IMR-90 (cell line): ENCODE measurements around the gene POLA2. TPM values are rescaled to one million over a fixed set of nuclear protein-coding genes. Genes with fewer than 3 reads are reported as not detected.
"Not testable (repeated sequence)": the region's sequence is repeated elsewhere in the genome, so short reads cannot be mapped to it uniquely, and the experiment has no call there.

Experiments
- ATAC-seq: fragments of 200-7000 bp; cut with Tn5 transposase; 2 replicates; pipeline ENCODE4 v1.9.1; 2020; ENCODE audit warnings: low read depth, mild to moderate bottlenecking, moderate library complexity
- BruUV-seq: library from RNA; stranded (reverse); fragments of 400-500 nt; replicated peaks from 2 replicates; lab custom pipeline; 2021; lab: Mats Ljungman, UMichigan
- CTCF ChIA-PET: fragments of 300-600 bp; formaldehyde crosslinking; extraction: SDS; loops from one replicate; lab custom pipeline; 2021; ENCODE audit warnings: antibody characterized with exemption; lab: Yijun Ruan, JAX
- POLR2A ChIA-PET: fragments of 300-600 bp; sonication (Branson Sonifier 250); formaldehyde crosslinking; loops from one replicate; lab custom pipeline; 2022; ENCODE audit warnings: antibody characterized with exemption; ENCODE audit not compliant: unreplicated experiment; lab: Charles Lee
- DNase-seq: peaks from one replicate; pipeline ENCODE4 v3.0.0; 2013
- H2AFZ ChIP-seq: replicated peaks from 2 replicates; pipeline ENCODE3; 2013; ENCODE audit warnings: low read length, mild to moderate bottlenecking; ENCODE audit not compliant: poor library complexity
- H2AK5ac ChIP-seq: 2 replicates; pipeline ENCODE4 v1.6.1; 2013; ENCODE audit warnings: low read depth, low read length, inconsistent platforms
- H2AK9ac ChIP-seq: replicated peaks from 2 replicates; pipeline ENCODE3; 2013; ENCODE audit warnings: mild to moderate bottlenecking, low read depth, low read length, moderate library complexity; ENCODE audit not compliant: poor library complexity
- H2BK120ac ChIP-seq: 2 replicates; pipeline ENCODE4 v1.6.1; 2013; ENCODE audit warnings: low read depth, low read length, inconsistent platforms
- H2BK15ac ChIP-seq: 3 replicates; pipeline ENCODE4 v1.6.1; 2013; ENCODE audit warnings: low read depth, low read length, inconsistent platforms
- H2BK20ac ChIP-seq: 2 replicates; pipeline ENCODE4 v1.6.1; 2013; ENCODE audit warnings: low read depth, mild to moderate bottlenecking, inconsistent platforms, low read length, moderate library complexity
- H2BK5ac ChIP-seq: 2 replicates; pipeline ENCODE4 v1.6.1; 2013; ENCODE audit warnings: mild to moderate bottlenecking, low read depth, low read length, inconsistent platforms; ENCODE audit not compliant: poor library complexity, severe bottlenecking
- H3K14ac ChIP-seq: replicated peaks from 2 replicates; pipeline ENCODE4 v1.6.1; 2013; ENCODE audit warnings: low read depth, low read length, inconsistent platforms
- H3K18ac ChIP-seq: 2 replicates; pipeline ENCODE4 v1.6.1; 2013; ENCODE audit warnings: low read depth, low read length, control low read depth
- H3K23ac ChIP-seq: 2 replicates; pipeline ENCODE4 v1.6.1; 2013; ENCODE audit warnings: low read depth, low read length, inconsistent platforms
- H3K27ac ChIP-seq: 2 replicates; pipeline ENCODE4 v1.5.1; 2013; ENCODE audit warnings: mild to moderate bottlenecking, control low read depth, low read length; ENCODE audit not compliant: insufficient read depth
- H3K27me3 ChIP-seq: 2 replicates; pipeline ENCODE4 v1.6.1; 2013; ENCODE audit warnings: low read length; ENCODE audit not compliant: control insufficient read depth, insufficient read depth
- H3K36me3 ChIP-seq: 2 replicates; pipeline ENCODE4 v1.6.1; 2013; ENCODE audit warnings: low read length, mixed read lengths; ENCODE audit not compliant: control insufficient read depth, insufficient read depth
- H3K4ac ChIP-seq: 2 replicates; pipeline ENCODE4 v1.6.1; 2013; ENCODE audit warnings: low read depth, low read length, inconsistent platforms
- H3K4me1 ChIP-seq: 2 replicates; pipeline ENCODE4 v1.6.1; 2013; ENCODE audit warnings: low read length, mixed read lengths; ENCODE audit not compliant: control insufficient read depth, insufficient read depth
- H3K4me2 ChIP-seq: 2 replicates; pipeline ENCODE4 v1.6.1; 2013; ENCODE audit warnings: low read depth, mild to moderate bottlenecking, control low read depth, low read length, moderate library complexity
- H3K4me3 ChIP-seq: 2 replicates; pipeline ENCODE4 v1.5.1; 2013; ENCODE audit warnings: low read depth, mild to moderate bottlenecking, control low read depth, low read length, moderate library complexity; ENCODE audit not compliant: insufficient read depth
- H3K56ac ChIP-seq: 2 replicates; pipeline ENCODE4 v1.6.1; 2013; ENCODE audit warnings: low read length, inconsistent platforms; ENCODE audit not compliant: insufficient read depth; ENCODE audit errors: extremely low read depth
- H3K79me1 ChIP-seq, 2 experiments: 2 replicates each; pipeline ENCODE4 v1.6.1; 2013; ENCODE audit warnings: low read length in 2 of 2, inconsistent platforms in 1 of 2, low read depth in 1 of 2
- H3K9ac ChIP-seq: 2 replicates; pipeline ENCODE4 v1.6.1; 2013; ENCODE audit warnings: low read depth, low read length, control low read depth
- H3K9me1 ChIP-seq: 2 replicates; pipeline ENCODE4 v1.6.1; 2013; ENCODE audit warnings: low read length, inconsistent platforms; ENCODE audit not compliant: insufficient read depth
- H3K9me3 ChIP-seq: 2 replicates; pipeline ENCODE4 v1.6.1; 2013; ENCODE audit warnings: low read length; ENCODE audit not compliant: control insufficient read depth, insufficient read depth
- H4K20me1 ChIP-seq: 2 replicates; pipeline ENCODE4 v1.6.1; 2013; ENCODE audit warnings: low read length, inconsistent platforms; ENCODE audit not compliant: insufficient read depth
- H4K5ac ChIP-seq: 2 replicates; pipeline ENCODE4 v1.6.1; 2013; ENCODE audit warnings: mild to moderate bottlenecking, low read depth, low read length, control low read depth
- H4K8ac ChIP-seq, 2 experiments: 2 replicates each; pipeline ENCODE4 v1.6.1; 2013; ENCODE audit warnings: low read depth in 2 of 2, low read length in 2 of 2, control low read depth in 1 of 2, inconsistent platforms in 1 of 2
- H4K91ac ChIP-seq: 2 replicates; pipeline ENCODE4 v1.6.1; 2013; ENCODE audit warnings: low read depth, low read length, inconsistent platforms; ENCODE audit not compliant: insufficient read depth
- BHLHE40 ChIP-seq: fragments of 150-350 bp; IDR thresholded peaks from 2 replicates; pipeline ENCODE4 v1.6.1; 2016; ENCODE audit warnings: mild to moderate bottlenecking, low read depth, low read length
- CHD1 ChIP-seq: IDR thresholded peaks from 2 replicates; pipeline ENCODE4 v1.6.1; 2012; ENCODE audit warnings: low read depth, low read length, improper control_type of control experiment
- MAZ ChIP-seq: IDR thresholded peaks from 2 replicates; pipeline ENCODE4 v1.6.1; 2012; ENCODE audit warnings: low read depth, mild to moderate bottlenecking, low read length, improper control_type of control experiment, moderate library complexity, borderline replicate concordance
- MXI1 ChIP-seq: IDR thresholded peaks from 2 replicates; pipeline ENCODE4 v1.6.1; 2012; ENCODE audit warnings: low read depth, mild to moderate bottlenecking, low read length, moderate library complexity, borderline replicate concordance
- NFE2L2 ChIP-seq: fragments of 150-350 bp; IDR thresholded peaks from 2 replicates; pipeline ENCODE4 v1.6.1; 2016; ENCODE audit warnings: low read depth, mild to moderate bottlenecking, low read length
- RAD21 ChIP-seq: IDR thresholded peaks from 2 replicates; pipeline ENCODE4 v1.6.1; 2012; ENCODE audit warnings: low read length, improper control_type of control experiment
- RFX5 ChIP-seq: IDR thresholded peaks from 2 replicates; pipeline ENCODE4 v1.8.0; 2012; ENCODE audit warnings: low read depth, mild to moderate bottlenecking, low read length, moderate library complexity
- SMC3 ChIP-seq: fragments of 150-350 bp; IDR thresholded peaks from 2 replicates; pipeline ENCODE4 v1.6.1; 2016; ENCODE audit warnings: low read depth, mild to moderate bottlenecking, antibody characterized with exemption, low read length, moderate library complexity
- WGBS, 2 experiments: methylation state at CpG; one replicate each; pipeline versions ENCODE4 v1.1.5 to v1.1.7; 2013; ENCODE audit warnings: missing lambda C conversion rate in 2 of 2; ENCODE audit not compliant: insufficient read length in 1 of 2; ENCODE audit errors: extremely low coverage in 2 of 2; 5-methylcytosine and 5-hydroxymethylcytosine counted together
- dilution Hi-C: fragments of 300-500 bp; cut with HindIII; formaldehyde crosslinking; loops from one replicate; pipeline ENCODE4 v1.14.3; 2018; ENCODE audit warnings: low sequenced_read_pairs; ENCODE audit not compliant: unreplicated experiment
- in situ Hi-C: fragments of 300-500 bp; cut with MboI; formaldehyde crosslinking; loops from 3 replicates; pipeline ENCODE4 v1.14.3; 2019; ENCODE audit warnings: low sequenced_read_pairs, inconsistent platforms, mixed read lengths
- intact Hi-C: fragments of 100-400 bp; cut with micrococcal nuclease; formaldehyde crosslinking; loops from 2 replicates; pipeline ENCODE4 v1.10.0; 2022
- polyA plus RNA-seq, 3 experiments: library from polyadenylated mRNA; depleted of rRNA; stranded (reverse); fragments of >200 nt; gene quantifications; 2 replicates each; pipeline ENCODE4 v1.2.3, GENCODE V29; 2012; ENCODE audit warnings: low replicate concordance in 1 of 3
- total RNA-seq: library from RNA; depleted of rRNA; stranded (reverse); fragments of >200 nt; gene quantifications from 2 replicates; pipeline ENCODE4 v1.2.3, GENCODE V29; 2012

The POLA2 gene
- total and polyA plus RNA-seq, 2 of the 4 experiments (the other 2 are of a cell fraction) = 14.2 to 17.3 TPM

DNA sequence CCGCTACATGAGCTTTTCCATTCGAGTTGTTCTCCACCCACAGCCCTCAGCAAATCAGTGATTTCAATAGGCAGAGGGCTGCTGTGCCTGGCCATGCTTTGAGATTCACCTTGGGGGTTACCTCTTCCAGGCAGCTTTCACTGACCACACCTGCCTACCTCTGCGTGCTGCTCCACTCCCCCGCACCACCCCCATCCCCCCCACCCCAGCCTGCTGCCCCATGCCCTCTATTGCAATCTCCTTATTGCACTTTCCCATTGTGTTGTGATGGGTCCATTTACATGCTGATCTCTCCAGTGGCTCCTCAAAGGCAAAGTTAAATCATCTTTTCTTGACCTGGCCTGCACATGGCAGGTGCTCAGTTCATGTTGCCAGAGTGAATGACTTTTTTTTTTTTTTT, 18.0 kb upstream of the POLA2 start:
- Histone ChIP-seq H3K14ac (no peak overlapping the region), H3K79me1 (no peaks in the 10 kb centered on the region), H3K36me3 (no peaks in the 10 kb centered on the region), H3K4me3 (no peak overlapping the region), H3K56ac (no peak overlapping the region), H3K4ac (no peak overlapping the region), H3K9me1 (no peaks in the 10 kb centered on the region), H3K9ac (no peak overlapping the region), H3K27me3 (peaks cover 6% of the 10 kb centered on the region), H3K18ac (no peak overlapping the region), H2BK20ac (no peak overlapping the region), H2BK5ac (no peak overlapping the region), H4K8ac (no peak overlapping the region), H3K27ac (no peak overlapping the region), H4K20me1 (no peaks in the 10 kb centered on the region), H2AK9ac (no peak overlapping the region), H4K91ac (no peak overlapping the region), H3K4me1 (no peaks in the 10 kb centered on the region), H2BK15ac (no peak overlapping the region), H3K4me2 (no peak overlapping the region), H3K9me3 (peaks cover 5% of the 10 kb centered on the region; the same call in 1 of the 2 replicates), H3K23ac (no peak overlapping the region), H2AFZ (no peak overlapping the region), H4K5ac (no peak overlapping the region), H2AK5ac (no peak overlapping the region), H2BK120ac (no peak overlapping the region)
- in situ Hi-C loops (no loop called here), intact Hi-C loops (no loop called here), dilution Hi-C loops (no loop called here)
- ATAC-seq = no peak
- CTCF ChIA-PET = interaction anchor here (0.9 kb wide), 1 partner anchor 10 kb away, joined by 4 read pairs; no protein-coding TSS in a partner anchor
- no TSS peak for BruUV-seq
- no peak for TF ChIP-seq RFX5
- TF ChIP-seq MXI1 = no peak
- TF ChIP-seq BHLHE40 = no peak
- no peak for TF ChIP-seq NFE2L2
- TF ChIP-seq MAZ = no peak
- TF ChIP-seq CHD1 = no peak
- TF ChIP-seq SMC3 = no peak
- TF ChIP-seq RAD21 = no peak
- 83% methylated on average over 1 of the region's 4 CpGs; no CpG with 5 or more reads in 1 of the 2 experiments for WGBS, 2 experiments
- no peak for DNase-seq
- POLR2A ChIA-PET = no interaction called here

DNA sequence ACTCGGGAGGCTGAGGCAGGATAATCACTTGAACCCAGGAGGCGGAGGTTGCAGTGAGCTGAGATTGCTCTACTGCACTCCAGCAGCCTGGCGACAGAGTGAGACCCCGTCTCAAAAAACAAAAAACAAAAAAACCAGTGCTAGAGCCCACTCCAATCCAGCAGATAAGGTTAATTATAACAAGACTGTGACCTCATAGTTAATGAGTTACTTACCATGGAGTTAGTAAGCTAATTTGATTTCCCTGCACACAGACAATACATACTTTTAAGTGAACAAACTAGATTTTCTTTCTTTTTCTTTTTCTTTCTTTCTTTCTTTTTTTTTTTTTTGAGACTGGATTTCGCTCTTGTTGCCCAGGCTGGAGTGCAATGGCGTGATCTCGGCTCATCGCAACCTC, 16.7 kb upstream of the POLA2 start:
- H4K5ac ChIP-seq, DNase-seq, dilution Hi-C loops, H2BK15ac ChIP-seq, H3K9me1 ChIP-seq, H4K8ac ChIP-seq, H2BK20ac ChIP-seq, H2AFZ ChIP-seq, H3K79me1 ChIP-seq, H3K14ac ChIP-seq, H3K4me2 ChIP-seq, H4K20me1 ChIP-seq, in situ Hi-C loops, H3K4me3 ChIP-seq, ATAC-seq, H3K56ac ChIP-seq, H2AK9ac ChIP-seq, POLR2A ChIA-PET, H3K27me3 ChIP-seq, H3K9ac ChIP-seq, H2BK120ac ChIP-seq, H3K18ac ChIP-seq, intact Hi-C loops, H2BK5ac ChIP-seq, H3K4ac ChIP-seq, H3K4me1 ChIP-seq, H3K9me3 ChIP-seq, H4K91ac ChIP-seq, BruUV-seq, H3K36me3 ChIP-seq, H3K27ac ChIP-seq, H3K23ac ChIP-seq, H2AK5ac ChIP-seq: not testable (repeated sequence)
- 90% methylated on average over 2 of the region's 8 CpGs; no CpG with 5 or more reads in 1 of the 2 experiments for WGBS, 2 experiments
- CTCF ChIA-PET = interaction anchor here (0.6 kb wide), 1 partner anchor 49 kb away, joined by 3 read pairs; no protein-coding TSS in a partner anchor
